ENCODE results near the gene IRF2BP1.

DNA sequence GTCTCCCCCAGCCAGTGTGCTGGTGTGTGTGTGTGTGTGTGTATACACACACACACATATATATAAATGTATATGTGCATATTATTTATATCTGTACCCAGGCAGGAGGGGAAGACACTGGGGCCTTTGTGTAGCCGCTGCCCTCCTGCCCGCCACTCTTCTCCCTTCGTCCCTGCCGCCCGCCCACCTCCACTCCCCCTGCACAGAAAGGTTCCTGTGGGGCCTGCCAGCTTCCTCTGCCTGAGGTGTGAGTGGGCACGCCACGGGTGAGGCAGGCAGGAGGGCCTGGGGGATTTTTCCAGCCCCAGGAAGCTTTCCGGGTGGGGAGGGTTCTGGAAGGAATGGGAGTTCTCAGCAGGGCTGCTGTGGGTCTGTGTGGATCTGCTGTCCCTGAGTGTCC, 6.9 kb downstream of the IRF2BP1 start:
- TF ChIP-seq, protein P1, sequence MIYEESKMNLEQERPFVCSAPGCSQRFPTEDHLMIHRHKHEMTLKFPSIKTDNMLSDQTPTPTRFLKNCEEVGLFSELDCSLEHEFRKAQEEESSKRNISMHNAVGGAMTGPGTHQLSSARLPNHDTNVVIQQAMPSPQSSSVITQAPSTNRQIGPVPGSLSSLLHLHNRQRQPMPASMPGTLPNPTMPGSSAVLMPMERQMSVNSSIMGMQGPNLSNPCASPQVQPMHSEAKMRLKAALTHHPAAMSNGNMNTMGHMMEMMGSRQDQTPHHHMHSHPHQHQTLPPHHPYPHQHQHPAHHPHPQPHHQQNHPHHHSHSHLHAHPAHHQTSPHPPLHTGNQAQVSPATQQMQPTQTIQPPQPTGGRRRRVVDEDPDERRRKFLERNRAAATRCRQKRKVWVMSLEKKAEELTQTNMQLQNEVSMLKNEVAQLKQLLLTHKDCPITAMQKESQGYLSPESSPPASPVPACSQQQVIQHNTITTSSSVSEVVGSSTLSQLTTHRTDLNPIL (CRISPR knock-in tag; IDR thresholded peaks at IDR 0.05; ENCODE audit: low read depth), result no peak
- no peak for TF ChIP-seq ZNF8 (CRISPR knock-in tag; IDR thresholded peaks at IDR 0.05)
- TF ChIP-seq, protein P2, sequence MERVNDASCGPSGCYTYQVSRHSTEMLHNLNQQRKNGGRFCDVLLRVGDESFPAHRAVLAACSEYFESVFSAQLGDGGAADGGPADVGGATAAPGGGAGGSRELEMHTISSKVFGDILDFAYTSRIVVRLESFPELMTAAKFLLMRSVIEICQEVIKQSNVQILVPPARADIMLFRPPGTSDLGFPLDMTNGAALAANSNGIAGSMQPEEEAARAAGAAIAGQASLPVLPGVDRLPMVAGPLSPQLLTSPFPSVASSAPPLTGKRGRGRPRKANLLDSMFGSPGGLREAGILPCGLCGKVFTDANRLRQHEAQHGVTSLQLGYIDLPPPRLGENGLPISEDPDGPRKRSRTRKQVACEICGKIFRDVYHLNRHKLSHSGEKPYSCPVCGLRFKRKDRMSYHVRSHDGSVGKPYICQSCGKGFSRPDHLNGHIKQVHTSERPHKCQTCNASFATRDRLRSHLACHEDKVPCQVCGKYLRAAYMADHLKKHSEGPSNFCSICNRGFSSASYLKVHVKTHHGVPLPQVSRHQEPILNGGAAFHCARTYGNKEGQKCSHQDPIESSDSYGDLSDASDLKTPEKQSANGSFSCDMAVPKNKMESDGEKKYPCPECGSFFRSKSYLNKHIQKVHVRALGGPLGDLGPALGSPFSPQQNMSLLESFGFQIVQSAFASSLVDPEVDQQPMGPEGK (CRISPR knock-in tag; IDR thresholded peaks at IDR 0.05; ENCODE audit: borderline replicate concordance), result no peak
- TF ChIP-seq ZC3H10 (CRISPR knock-in tag; IDR thresholded peaks at IDR 0.05), result no peak
- TF ChIP-seq SNAI2 (CRISPR knock-in tag; IDR thresholded peaks at IDR 0.05), result no peak
- TF ChIP-seq RARB (CRISPR knock-in tag; IDR thresholded peaks at IDR 0.05), result no peak
- TF ChIP-seq ESRRG (CRISPR knock-in tag; IDR thresholded peaks at IDR 0.05), result no peak
- TF ChIP-seq PPARA (CRISPR knock-in tag; IDR thresholded peaks at IDR 0.05; ENCODE audit: borderline replicate concordance), result no peak
- TF ChIP-seq ZFP30 (CRISPR knock-in tag; IDR thresholded peaks at IDR 0.05), result no peak

All from SK-N-SH treated with all-trans-retinoic acid at 6 μM for 48 hours (cell line).